Lower lobe of right lung (tissue), 2 donors: ENCODE measurements around the gene PRM2. TPM values are rescaled to one million over a fixed set of nuclear protein-coding genes. Genes with fewer than 3 reads are reported as not detected.

Experiments
- ATAC-seq, 2 donors: fragments of 200-7000 bp; cut with Tn5 transposase; one replicate each; pipeline ENCODE4 v1.9.1; 2020 to 2022; ENCODE audit warnings: mild to moderate bottlenecking in 2 of 2, moderate library complexity in 2 of 2
- DNase-seq: peaks from one replicate; pipeline ENCODE4 v3.0.0-alpha.2; 2020
- H3K27ac ChIP-seq: fragments of 200-600 bp; one replicate; pipeline ENCODE4 v1.8.0; 2022
- H3K27me3 ChIP-seq: fragments of 200-600 bp; one replicate; pipeline ENCODE4 v1.8.0; 2022; ENCODE audit warnings: low read depth
- H3K36me3 ChIP-seq: fragments of 200-600 bp; one replicate; pipeline ENCODE4 v1.8.0; 2022; ENCODE audit warnings: mild to moderate bottlenecking
- H3K4me1 ChIP-seq: fragments of 200-600 bp; one replicate; pipeline ENCODE4 v1.8.0; 2022
- H3K4me3 ChIP-seq: fragments of 200-600 bp; one replicate; pipeline ENCODE4 v1.8.0; 2022; ENCODE audit warnings: mild to moderate bottlenecking
- H3K9me3 ChIP-seq: fragments of 200-600 bp; one replicate; pipeline ENCODE4 v1.8.0; 2022
- intact Hi-C: fragments of 100-400 bp; cut with DNase I; formaldehyde crosslinking; loops from one replicate; pipeline ENCODE4 v1.11.0; 2022
- total RNA-seq: library from RNA; stranded (reverse); fragmentation: NEBNext Ultra II Directional; extraction: Animal tissue kit (Norgen Biotek cat#: 25700); gene quantifications from one replicate; pipeline ENCODE4 v1.2.1, GENCODE V29; 2021
- TF ChIP-seq, protein P1 (sequence below): fragments of 200-600 bp; IDR thresholded peaks from one replicate; pipeline ENCODE4 v1.8.0; 2022; ENCODE audit warnings: antibody characterized with exemption, mild to moderate bottlenecking
- donor health status: DM: no; HTN: yes; CAD: no; lungs with severe emphysema.

PRM2 gene
- total RNA-seq, 1 donor from 2014 or later = not detected

DNA sequence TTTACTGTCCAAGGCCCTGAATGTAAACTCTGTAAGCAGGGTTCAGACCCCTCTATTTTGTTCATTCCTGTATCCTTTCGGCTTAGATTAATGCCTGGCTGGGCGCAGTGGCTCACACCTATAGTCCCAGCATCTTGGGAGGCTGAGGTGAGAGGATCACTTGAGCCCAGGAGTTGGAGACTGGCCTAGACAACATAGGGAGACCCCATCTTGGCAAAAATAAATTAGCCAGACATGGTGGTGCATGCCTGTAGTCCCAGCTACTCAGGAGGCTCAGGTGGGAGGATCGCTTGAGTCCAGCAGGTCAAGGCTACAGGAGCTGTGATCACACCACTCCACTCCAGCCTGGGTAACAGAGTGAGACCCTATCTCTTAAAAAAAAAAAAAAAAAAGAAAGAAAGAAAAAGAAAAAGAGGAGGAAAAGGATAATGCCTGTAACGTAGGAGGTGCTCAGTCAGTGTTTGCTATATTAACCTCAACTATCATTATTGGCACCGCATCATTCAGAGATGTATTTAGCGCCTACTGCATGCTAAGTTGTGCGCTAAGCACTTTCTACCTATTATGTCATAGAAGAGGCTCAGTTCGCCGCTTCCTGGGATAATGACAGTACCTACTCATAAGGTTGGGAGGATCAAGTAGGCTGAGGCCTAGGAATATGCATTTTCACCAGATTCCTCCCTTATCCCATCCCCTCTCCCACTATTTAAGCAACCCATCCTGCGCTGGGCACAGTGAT, 25.3 kb downstream of the PRM2 start:
- H3K4me1 ChIP-seq = peaks cover 27% of the 10 kb centered on the region
- no peaks in the 10 kb centered on the region for H3K27me3 ChIP-seq
- H3K27ac ChIP-seq = no peak overlapping the region
- TF ChIP-seq, protein P1, sequence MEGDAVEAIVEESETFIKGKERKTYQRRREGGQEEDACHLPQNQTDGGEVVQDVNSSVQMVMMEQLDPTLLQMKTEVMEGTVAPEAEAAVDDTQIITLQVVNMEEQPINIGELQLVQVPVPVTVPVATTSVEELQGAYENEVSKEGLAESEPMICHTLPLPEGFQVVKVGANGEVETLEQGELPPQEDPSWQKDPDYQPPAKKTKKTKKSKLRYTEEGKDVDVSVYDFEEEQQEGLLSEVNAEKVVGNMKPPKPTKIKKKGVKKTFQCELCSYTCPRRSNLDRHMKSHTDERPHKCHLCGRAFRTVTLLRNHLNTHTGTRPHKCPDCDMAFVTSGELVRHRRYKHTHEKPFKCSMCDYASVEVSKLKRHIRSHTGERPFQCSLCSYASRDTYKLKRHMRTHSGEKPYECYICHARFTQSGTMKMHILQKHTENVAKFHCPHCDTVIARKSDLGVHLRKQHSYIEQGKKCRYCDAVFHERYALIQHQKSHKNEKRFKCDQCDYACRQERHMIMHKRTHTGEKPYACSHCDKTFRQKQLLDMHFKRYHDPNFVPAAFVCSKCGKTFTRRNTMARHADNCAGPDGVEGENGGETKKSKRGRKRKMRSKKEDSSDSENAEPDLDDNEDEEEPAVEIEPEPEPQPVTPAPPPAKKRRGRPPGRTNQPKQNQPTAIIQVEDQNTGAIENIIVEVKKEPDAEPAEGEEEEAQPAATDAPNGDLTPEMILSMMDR = no peak
- DNase-seq (no peak), ATAC-seq (no peak)
- no peaks in the 10 kb centered on the region for H3K9me3 ChIP-seq
- H3K36me3 ChIP-seq = peaks cover 5% of the 10 kb centered on the region
- intact Hi-C loops = loop anchor here (5.0 kb wide), 1 partner anchor 279 kb away; no protein-coding TSS in a partner anchor
- no peak overlapping the region for H3K4me3 ChIP-seq

GRCh38 chr16:11250091-11250785, 26.0 kb downstream of the PRM2 start:
- Histone ChIP-seq H3K27me3 (no peaks in the 10 kb centered on the region), H3K9me3 (no peaks in the 10 kb centered on the region), H3K36me3 (peaks cover 5% of the 10 kb centered on the region), H3K27ac (no peak overlapping the region), H3K4me1 (peaks cover 27% of the 10 kb centered on the region), H3K4me3 (no peak overlapping the region)
- intact Hi-C loops = loop anchor here (5.0 kb wide), 1 partner anchor 278 kb away; no protein-coding TSS in a partner anchor
- DNase-seq (no peak), ATAC-seq (peak in 1 of 2 donors; percentile 2)
- TF ChIP-seq, protein P1 = no peak

DNA sequence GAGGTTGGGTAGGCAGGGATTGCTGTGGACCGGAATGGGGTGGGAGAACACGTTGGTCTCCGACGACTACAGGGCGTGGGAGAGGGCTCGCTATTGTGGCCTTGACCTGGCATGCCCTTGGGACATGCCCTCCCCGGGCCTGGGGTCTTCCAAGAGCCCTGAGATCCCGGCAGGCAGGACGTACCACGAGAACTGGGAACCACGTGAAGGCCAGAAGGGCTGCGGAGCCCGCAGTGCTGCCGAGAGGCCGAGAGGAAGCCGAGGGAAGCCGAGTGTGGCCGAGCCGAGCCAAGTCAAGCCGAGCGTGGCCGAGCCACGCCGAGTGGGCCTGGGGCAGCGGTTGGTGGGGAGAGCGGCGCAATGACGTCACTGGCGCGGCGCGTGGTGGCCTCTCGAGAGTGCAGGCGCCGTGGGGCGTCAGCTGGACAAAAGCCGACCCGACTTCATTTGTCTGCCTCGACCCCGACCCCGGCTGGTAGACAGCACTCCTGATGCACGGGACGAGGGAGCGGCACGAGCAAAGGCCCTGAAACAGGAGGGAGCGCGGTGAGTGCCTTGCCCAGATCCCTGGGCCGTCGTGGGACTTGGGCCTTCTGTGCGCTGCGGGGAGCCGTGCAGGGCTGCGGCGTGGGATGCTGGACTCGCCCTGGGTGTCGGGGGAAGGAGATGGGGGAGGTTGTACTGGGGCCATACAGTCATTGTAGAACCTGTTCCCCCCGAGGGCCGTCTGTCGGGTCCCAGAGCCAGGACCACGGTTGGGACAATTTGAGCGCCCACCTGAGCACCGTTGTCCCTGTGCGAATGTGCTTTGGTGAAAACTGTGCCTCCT, 26.8 kb downstream of the PRM2 start:
- intact Hi-C loops = loop anchor here (5.0 kb wide), 1 partner anchor 277 kb away; no protein-coding TSS in a partner anchor
- Histone ChIP-seq H3K27me3 (no peaks in the 10 kb centered on the region), H3K36me3 (peaks cover 5% of the 10 kb centered on the region), H3K27ac (no peak overlapping the region), H3K4me3 (no peak overlapping the region), H3K4me1 (peaks cover 21% of the 10 kb centered on the region), H3K9me3 (no peaks in the 10 kb centered on the region)
- TF ChIP-seq, protein P1 = no peak
- DNase-seq = no peak
- ATAC-seq = peak in 1 of 2 donors; percentile 4

DNA sequence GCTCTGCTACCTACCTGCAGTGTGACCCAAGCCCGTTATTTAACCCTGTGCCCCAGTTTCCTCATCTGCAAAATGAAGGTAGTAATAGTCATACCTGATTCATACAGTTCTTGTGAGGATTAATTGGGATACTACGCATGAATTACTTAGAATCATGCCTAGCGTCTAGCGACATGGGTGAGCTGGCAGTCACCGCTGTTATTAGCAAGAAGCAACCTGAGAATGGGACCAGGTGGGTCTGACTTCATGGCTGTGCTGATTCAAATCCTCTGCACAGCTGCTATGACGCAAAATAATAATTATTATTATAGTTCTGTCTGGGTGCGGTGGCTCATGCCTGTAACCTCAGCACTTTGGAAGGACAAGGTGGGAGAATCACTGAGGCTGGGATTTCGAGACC, 28.1 kb downstream of the PRM2 start:
- ATAC-seq = no peak
- TF ChIP-seq, protein P1 = no peak
- DNase-seq = no peak
- Histone ChIP-seq H3K9me3 (no peaks in the 10 kb centered on the region), H3K27me3 (no peaks in the 10 kb centered on the region), H3K4me3 (no peak overlapping the region), H3K4me1 (peaks cover 8% of the 10 kb centered on the region), H3K36me3 (peaks cover 5% of the 10 kb centered on the region), H3K27ac (no peak overlapping the region)
- intact Hi-C loops = no loop called here

GRCh38 chr16:11245988-11246387, 30.3 kb downstream of the PRM2 start:
- ATAC-seq (no peak), DNase-seq (no peak)
- Histone ChIP-seq H3K27ac (no peak overlapping the region), H3K36me3 (no peaks in the 10 kb centered on the region), H3K9me3 (no peaks in the 10 kb centered on the region), H3K27me3 (no peaks in the 10 kb centered on the region), H3K4me1 (no peaks in the 10 kb centered on the region), H3K4me3 (no peak overlapping the region)
- TF ChIP-seq, protein P1 = no peak
- intact Hi-C loops = no loop called here
